WTC11 (cell line): ENCODE data around the gene GALNT9.

Experiments used
- AFF4 ChIP-seq: sonication (generic); formaldehyde crosslinking; IDR thresholded peaks from 2 replicates; pipeline ENCODE4 v1.8.1; 2023; ENCODE audit warnings: mild to moderate bottlenecking, missing genetic modification reagents, borderline replicate concordance
- ATF3 ChIP-seq: sonication (generic); formaldehyde crosslinking; conservative IDR thresholded peaks from 2 replicates; pipeline ENCODE4 v1.8.1; 2022; ENCODE audit warnings: mild to moderate bottlenecking, missing genetic modification reagents
- FOXJ3 ChIP-seq: sonication (generic); formaldehyde crosslinking; IDR thresholded peaks from 2 replicates; pipeline ENCODE4 v1.9.0; 2021; ENCODE audit warnings: missing genetic modification reagents, mild to moderate bottlenecking, borderline replicate concordance
- IRF2 ChIP-seq: sonication (generic); formaldehyde crosslinking; IDR thresholded peaks from 2 replicates; pipeline ENCODE4 v1.8.0; 2022; ENCODE audit warnings: low read depth, missing genetic modification reagents, borderline replicate concordance
- SP1 ChIP-seq: sonication (generic); formaldehyde crosslinking; conservative IDR thresholded peaks from 2 replicates; pipeline ENCODE4 v1.8.1; 2022; ENCODE audit warnings: missing genetic modification reagents
- TEAD1 ChIP-seq: sonication (generic); formaldehyde crosslinking; IDR thresholded peaks from 2 replicates; pipeline ENCODE4 v1.8.0; 2022; ENCODE audit warnings: mild to moderate bottlenecking, missing genetic modification reagents
- TF ChIP-seq, protein P1 (sequence below): fragments of 200-600 bp; IDR thresholded peaks from 2 replicates; pipeline ENCODE4 v1.8.0; 2022; ENCODE audit warnings: antibody characterized with exemption
- TF ChIP-seq, protein P2 (sequence below): fragments of 250-450 bp; sonication (Bioruptor Pico); IDR thresholded peaks from 2 replicates; pipeline ENCODE4 v1.9.0; 2021; ENCODE audit warnings: mild to moderate bottlenecking, borderline replicate concordance
- TF ChIP-seq, protein P3 (sequence below): sonication (generic); formaldehyde crosslinking; IDR thresholded peaks from 2 replicates; pipeline ENCODE4 v1.8.0; 2022; ENCODE audit warnings: mild to moderate bottlenecking, missing genetic modification reagents

- TF ChIP-seq, protein P1, sequence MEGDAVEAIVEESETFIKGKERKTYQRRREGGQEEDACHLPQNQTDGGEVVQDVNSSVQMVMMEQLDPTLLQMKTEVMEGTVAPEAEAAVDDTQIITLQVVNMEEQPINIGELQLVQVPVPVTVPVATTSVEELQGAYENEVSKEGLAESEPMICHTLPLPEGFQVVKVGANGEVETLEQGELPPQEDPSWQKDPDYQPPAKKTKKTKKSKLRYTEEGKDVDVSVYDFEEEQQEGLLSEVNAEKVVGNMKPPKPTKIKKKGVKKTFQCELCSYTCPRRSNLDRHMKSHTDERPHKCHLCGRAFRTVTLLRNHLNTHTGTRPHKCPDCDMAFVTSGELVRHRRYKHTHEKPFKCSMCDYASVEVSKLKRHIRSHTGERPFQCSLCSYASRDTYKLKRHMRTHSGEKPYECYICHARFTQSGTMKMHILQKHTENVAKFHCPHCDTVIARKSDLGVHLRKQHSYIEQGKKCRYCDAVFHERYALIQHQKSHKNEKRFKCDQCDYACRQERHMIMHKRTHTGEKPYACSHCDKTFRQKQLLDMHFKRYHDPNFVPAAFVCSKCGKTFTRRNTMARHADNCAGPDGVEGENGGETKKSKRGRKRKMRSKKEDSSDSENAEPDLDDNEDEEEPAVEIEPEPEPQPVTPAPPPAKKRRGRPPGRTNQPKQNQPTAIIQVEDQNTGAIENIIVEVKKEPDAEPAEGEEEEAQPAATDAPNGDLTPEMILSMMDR, result no peak
- TF ChIP-seq AFF4 (CRISPR knock-in tag) (no peak), TEAD1 (no peak), SP1 (CRISPR knock-in tag) (no peak), FOXJ3 (CRISPR knock-in tag) (no peak), IRF2 (CRISPR knock-in tag) (no peak), ATF3 (CRISPR knock-in tag) (no peak)
- TF ChIP-seq, protein P2, sequence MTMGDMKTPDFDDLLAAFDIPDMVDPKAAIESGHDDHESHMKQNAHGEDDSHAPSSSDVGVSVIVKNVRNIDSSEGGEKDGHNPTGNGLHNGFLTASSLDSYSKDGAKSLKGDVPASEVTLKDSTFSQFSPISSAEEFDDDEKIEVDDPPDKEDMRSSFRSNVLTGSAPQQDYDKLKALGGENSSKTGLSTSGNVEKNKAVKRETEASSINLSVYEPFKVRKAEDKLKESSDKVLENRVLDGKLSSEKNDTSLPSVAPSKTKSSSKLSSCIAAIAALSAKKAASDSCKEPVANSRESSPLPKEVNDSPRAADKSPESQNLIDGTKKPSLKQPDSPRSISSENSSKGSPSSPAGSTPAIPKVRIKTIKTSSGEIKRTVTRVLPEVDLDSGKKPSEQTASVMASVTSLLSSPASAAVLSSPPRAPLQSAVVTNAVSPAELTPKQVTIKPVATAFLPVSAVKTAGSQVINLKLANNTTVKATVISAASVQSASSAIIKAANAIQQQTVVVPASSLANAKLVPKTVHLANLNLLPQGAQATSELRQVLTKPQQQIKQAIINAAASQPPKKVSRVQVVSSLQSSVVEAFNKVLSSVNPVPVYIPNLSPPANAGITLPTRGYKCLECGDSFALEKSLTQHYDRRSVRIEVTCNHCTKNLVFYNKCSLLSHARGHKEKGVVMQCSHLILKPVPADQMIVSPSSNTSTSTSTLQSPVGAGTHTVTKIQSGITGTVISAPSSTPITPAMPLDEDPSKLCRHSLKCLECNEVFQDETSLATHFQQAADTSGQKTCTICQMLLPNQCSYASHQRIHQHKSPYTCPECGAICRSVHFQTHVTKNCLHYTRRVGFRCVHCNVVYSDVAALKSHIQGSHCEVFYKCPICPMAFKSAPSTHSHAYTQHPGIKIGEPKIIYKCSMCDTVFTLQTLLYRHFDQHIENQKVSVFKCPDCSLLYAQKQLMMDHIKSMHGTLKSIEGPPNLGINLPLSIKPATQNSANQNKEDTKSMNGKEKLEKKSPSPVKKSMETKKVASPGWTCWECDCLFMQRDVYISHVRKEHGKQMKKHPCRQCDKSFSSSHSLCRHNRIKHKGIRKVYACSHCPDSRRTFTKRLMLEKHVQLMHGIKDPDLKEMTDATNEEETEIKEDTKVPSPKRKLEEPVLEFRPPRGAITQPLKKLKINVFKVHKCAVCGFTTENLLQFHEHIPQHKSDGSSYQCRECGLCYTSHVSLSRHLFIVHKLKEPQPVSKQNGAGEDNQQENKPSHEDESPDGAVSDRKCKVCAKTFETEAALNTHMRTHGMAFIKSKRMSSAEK (CRISPR knock-in tag), result no peak
- TF ChIP-seq, protein P3, sequence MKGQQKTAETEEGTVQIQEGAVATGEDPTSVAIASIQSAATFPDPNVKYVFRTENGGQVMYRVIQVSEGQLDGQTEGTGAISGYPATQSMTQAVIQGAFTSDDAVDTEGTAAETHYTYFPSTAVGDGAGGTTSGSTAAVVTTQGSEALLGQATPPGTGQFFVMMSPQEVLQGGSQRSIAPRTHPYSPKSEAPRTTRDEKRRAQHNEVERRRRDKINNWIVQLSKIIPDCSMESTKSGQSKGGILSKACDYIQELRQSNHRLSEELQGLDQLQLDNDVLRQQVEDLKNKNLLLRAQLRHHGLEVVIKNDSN (CRISPR knock-in tag), result no peak
These were observed 16.3 kb upstream of the GALNT9 start for GRCh38 chr12:132345561-132346200.
